Measurements from ENCODE around the gene NKD2. TPM values are rescaled to one million over a fixed set of nuclear protein-coding genes. Genes with fewer than 3 reads are reported as not detected.
"Not testable (repeated sequence)": the region's sequence is repeated elsewhere in the genome, so short reads cannot be mapped to it uniquely, and the experiment has no call there.

The NKD2 gene
- total RNA-seq, 4 donors from 2014 or later = 0.78 to 3.2 (median 1.6) TPM

- intact Hi-C loops (cut with DNase I) = no loop called here
- H3K36me3 ChIP-seq = peaks cover 45 to 58% of the 10 kb centered on the region in 2 donors
- no peak overlapping the region for H3K27ac ChIP-seq
- TF ChIP-seq POLR2A (IDR thresholded peaks at IDR 0.05) (no peak), CTCF (IDR thresholded peaks at IDR 0.05) (no peak)
- H3K4me1 ChIP-seq = no peaks in the 10 kb centered on the region
- H3K27me3 ChIP-seq = no peaks in the 10 kb centered on the region
- 85 to 95% methylated on average over 10 to 12 of the region's 18 CpGs for WGBS, 2 donors
- no peaks in the 10 kb centered on the region for H3K9me3 ChIP-seq
- DNase-seq = no peak
- no peak overlapping the region for H3K4me3 ChIP-seq (replicated peaks in 1 of 3)
These were observed 71.8 kb downstream of the NKD2 start for GRCh38 chr5:1080432-1080831.

- 90 to 95% methylated on average over 18 to 26 of the region's 26 CpGs for WGBS, 2 donors
- no peak for DNase-seq
- Histone ChIP-seq H3K36me3 (peaks cover 45 to 58% of the 10 kb centered on the region in 2 donors), H3K27me3 (no peaks in the 10 kb centered on the region), H3K27ac (no peak overlapping the region), H3K4me1 (no peaks in the 10 kb centered on the region), H3K9me3 (no peaks in the 10 kb centered on the region), H3K4me3 (replicated peaks in 1 of 3) (no peak overlapping the region)
- no peak for TF ChIP-seq POLR2A (IDR thresholded peaks at IDR 0.05)
- intact Hi-C loops (cut with DNase I) = no loop called here
These were observed 72.9 kb downstream of the NKD2 start for GRCh38 chr5:1081519-1081918.

GRCh38 chr5:1083026-1083425 lies 74.4 kb downstream of the NKD2 start:
- H3K36me3 ChIP-seq = peaks cover 49 to 60% of the 10 kb centered on the region in 2 donors

GRCh38 chr5:1083823-1084605 lies 75.4 kb downstream of the NKD2 start:
- 92 to 96% methylated on average over 54 to 55 of the region's 57 CpGs for WGBS, 2 donors
- Histone ChIP-seq H3K27me3 (no peaks in the 10 kb centered on the region), H3K36me3 (peaks cover 51 to 58% of the 10 kb centered on the region in 2 donors), H3K4me1 (no peaks in the 10 kb centered on the region), H3K4me3 (replicated peaks in 1 of 3) (no peak overlapping the region), H3K9me3 (no peaks in the 10 kb centered on the region), H3K27ac (no peak overlapping the region)
- intact Hi-C loops (cut with DNase I) = no loop called here
- DNase-seq = no peak
- no peak for TF ChIP-seq POLR2A (IDR thresholded peaks at IDR 0.05)
- no peak for TF ChIP-seq CTCF (IDR thresholded peaks at IDR 0.05)

More at GRCh38 chr5:1083026-1083425, 74.4 kb downstream of the NKD2 start:
- H3K27me3 ChIP-seq; H3K27ac ChIP-seq; intact Hi-C loops (cut with DNase I); DNase-seq; H3K4me3 ChIP-seq (replicated peaks in 1 of 3); H3K9me3 ChIP-seq; H3K4me1 ChIP-seq: not testable (repeated sequence)
- 76 to 100% methylated on average over 3 to 9 of the region's 15 CpGs for WGBS, 2 donors

GRCh38 chr5:1085391-1085790 lies 76.8 kb downstream of the NKD2 start:
- 95 to 96% methylated on average over 27 to 33 of the region's 39 CpGs for WGBS, 2 donors

More at GRCh38 chr5:1085391-1085790, 76.8 kb downstream of the NKD2 start:
- no peaks in the 10 kb centered on the region for H3K4me1 ChIP-seq
- no peak for DNase-seq
- no peak overlapping the region for H3K27ac ChIP-seq
- H3K4me3 ChIP-seq (replicated peaks in 1 of 3) = no peak overlapping the region
- H3K36me3 ChIP-seq = peaks cover 48 to 55% of the 10 kb centered on the region in 2 donors
- H3K27me3 ChIP-seq = no peaks in the 10 kb centered on the region
- no peak for TF ChIP-seq CTCF (IDR thresholded peaks at IDR 0.05)
- TF ChIP-seq POLR2A (IDR thresholded peaks at IDR 0.05) = no peak
- intact Hi-C loops (cut with DNase I) = no loop called here
- H3K9me3 ChIP-seq = no peaks in the 10 kb centered on the region
